OCI-LY1 (cell line): ENCODE results near the gene PARG.
"Not testable (repeated sequence)": the region's sequence is repeated elsewhere in the genome, so short reads cannot be mapped to it uniquely, and the experiment has no call there.

Source experiments
- EZH2 ChIP-seq: fragments of 200-600 bp; sonication (generic), shearing (Covaris generic); IDR thresholded peaks from 2 replicates; pipeline ENCODE4 v1.8.0; 2017; ENCODE audit warnings: borderline replicate concordance, mixed run types, mild to moderate bottlenecking, antibody characterized with exemption, low read length, moderate library complexity, mixed read lengths
- TF ChIP-seq, protein P1 (sequence below): fragments of 200-600 bp; sonication (generic), shearing (Covaris generic); IDR thresholded peaks from 2 replicates; pipeline ENCODE4 v1.5.1; 2017; ENCODE audit warnings: mild to moderate bottlenecking, antibody characterized with exemption, low read length, moderate library complexity, mixed read lengths

GRCh38 chr10:49922041-49922440, 19.8 kb downstream of the PARG start:
- TF ChIP-seq, protein P1, sequence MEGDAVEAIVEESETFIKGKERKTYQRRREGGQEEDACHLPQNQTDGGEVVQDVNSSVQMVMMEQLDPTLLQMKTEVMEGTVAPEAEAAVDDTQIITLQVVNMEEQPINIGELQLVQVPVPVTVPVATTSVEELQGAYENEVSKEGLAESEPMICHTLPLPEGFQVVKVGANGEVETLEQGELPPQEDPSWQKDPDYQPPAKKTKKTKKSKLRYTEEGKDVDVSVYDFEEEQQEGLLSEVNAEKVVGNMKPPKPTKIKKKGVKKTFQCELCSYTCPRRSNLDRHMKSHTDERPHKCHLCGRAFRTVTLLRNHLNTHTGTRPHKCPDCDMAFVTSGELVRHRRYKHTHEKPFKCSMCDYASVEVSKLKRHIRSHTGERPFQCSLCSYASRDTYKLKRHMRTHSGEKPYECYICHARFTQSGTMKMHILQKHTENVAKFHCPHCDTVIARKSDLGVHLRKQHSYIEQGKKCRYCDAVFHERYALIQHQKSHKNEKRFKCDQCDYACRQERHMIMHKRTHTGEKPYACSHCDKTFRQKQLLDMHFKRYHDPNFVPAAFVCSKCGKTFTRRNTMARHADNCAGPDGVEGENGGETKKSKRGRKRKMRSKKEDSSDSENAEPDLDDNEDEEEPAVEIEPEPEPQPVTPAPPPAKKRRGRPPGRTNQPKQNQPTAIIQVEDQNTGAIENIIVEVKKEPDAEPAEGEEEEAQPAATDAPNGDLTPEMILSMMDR, result not testable (repeated sequence)
- TF ChIP-seq EZH2, result not testable (repeated sequence)
